HepG2 (cell line): ENCODE results near the gene APOC4. TPM values are rescaled to one million over a fixed set of nuclear protein-coding genes. Genes with fewer than 3 reads are reported as not detected.

Experiments used
- AHR ChIP-seq: IDR thresholded peaks from 2 replicates; pipeline ENCODE4 v1.6.1; 2018; ENCODE audit warnings: missing genetic modification reagents, missing compliant biosample characterization
- AKAP8 ChIP-seq: sonication (generic); formaldehyde crosslinking; IDR thresholded peaks from 2 replicates; pipeline ENCODE4 v1.5.1; 2020; ENCODE audit warnings: mild to moderate bottlenecking, missing genetic modification reagents
- ATM ChIP-seq: fragments of 450-650 bp; IDR thresholded peaks from 2 replicates; pipeline ENCODE4 v1.7.1; 2017; ENCODE audit warnings: mild to moderate bottlenecking, borderline replicate concordance
- DBP ChIP-seq: sonication (generic); formaldehyde crosslinking; IDR thresholded peaks from 2 replicates; pipeline ENCODE4 v1.4.0; 2020; ENCODE audit warnings: missing genetic modification reagents; ENCODE audit errors: not compliant biosample characterization
- FOXA1 ChIP-seq, 2 experiments: fragments of 450-650 bp in 1 of 2; sonication (generic) in 1 of 2; formaldehyde crosslinking in 1 of 2; IDR thresholded peaks; 2 replicates each; pipeline versions ENCODE4 v1.4.0 to v1.6.1; 2016 to 2020; ENCODE audit warnings: missing genetic modification reagents in 1 of 2
- IKZF4 ChIP-seq: sonication (generic); formaldehyde crosslinking; IDR thresholded peaks from 2 replicates; pipeline ENCODE4 v1.5.1; 2020; ENCODE audit warnings: borderline replicate concordance, mild to moderate bottlenecking, low read depth, missing genetic modification reagents; ENCODE audit errors: not compliant biosample characterization
- MBD4 ChIP-seq: IDR thresholded peaks from 2 replicates; pipeline ENCODE4 v1.6.1; 2012; ENCODE audit warnings: low read length, inconsistent platforms, borderline replicate concordance
- NCOR1 ChIP-seq: fragments of 200-600 bp; sonication (generic); IDR thresholded peaks from 2 replicates; pipeline ENCODE4 v1.7.0; 2017; ENCODE audit warnings: antibody characterized with exemption, low read length, borderline replicate concordance
- NFYB ChIP-seq: sonication (generic); formaldehyde crosslinking; IDR thresholded peaks from 2 replicates; pipeline ENCODE4 v1.4.0; 2020; ENCODE audit warnings: missing genetic modification reagents
- RBFOX2 ChIP-seq: fragments of 200-400 bp; formaldehyde crosslinking; IDR thresholded peaks from 2 replicates; pipeline ENCODE4 v1.6.1; 2017; ENCODE audit warnings: low read depth, mild to moderate bottlenecking, low read length
- RFX5 ChIP-seq: IDR thresholded peaks from 2 replicates; pipeline ENCODE4 v1.6.1; 2011; ENCODE audit warnings: low read depth, low read length, improper control_type of control experiment
- STAG1 ChIP-seq: sonication (generic); formaldehyde crosslinking; IDR thresholded peaks from 2 replicates; pipeline ENCODE4 v1.4.0; 2020; ENCODE audit warnings: missing genetic modification reagents
- TFAP4 ChIP-seq: sonication (generic); IDR thresholded peaks from 2 replicates; pipeline ENCODE4 v1.6.1; 2016; ENCODE audit warnings: low read depth, borderline replicate concordance
- TIGD3 ChIP-seq: sonication (generic); formaldehyde crosslinking; IDR thresholded peaks from 2 replicates; pipeline ENCODE4 v1.5.1; 2020; ENCODE audit warnings: mild to moderate bottlenecking, missing genetic modification reagents, borderline replicate concordance
- TRIM24 ChIP-seq: sonication (generic); formaldehyde crosslinking; IDR thresholded peaks from 2 replicates; pipeline ENCODE4 v1.8.0; 2022; ENCODE audit warnings: mild to moderate bottlenecking, missing genetic modification reagents
- ZNF256 ChIP-seq: sonication (generic); formaldehyde crosslinking; conservative IDR thresholded peaks from 2 replicates; pipeline ENCODE4 v1.4.0; 2020; ENCODE audit warnings: missing genetic modification reagents
- ZNF263 ChIP-seq: sonication (generic); formaldehyde crosslinking; IDR thresholded peaks from 2 replicates; pipeline ENCODE4 v1.4.0; 2020; ENCODE audit warnings: missing genetic modification reagents
- ZNF264 ChIP-seq: sonication (generic); formaldehyde crosslinking; IDR thresholded peaks from 2 replicates; pipeline ENCODE4 v1.4.0; 2020; ENCODE audit warnings: missing genetic modification reagents
- ZNF275 ChIP-seq: sonication (generic); formaldehyde crosslinking; IDR thresholded peaks from 2 replicates; pipeline ENCODE4 v1.8.0; 2022; ENCODE audit warnings: missing genetic modification reagents, mild to moderate bottlenecking, inconsistent platforms, borderline replicate concordance
- ZNF326 ChIP-seq: sonication (generic); formaldehyde crosslinking; IDR thresholded peaks from 2 replicates; pipeline ENCODE4 v1.4.0; 2020; ENCODE audit warnings: missing genetic modification reagents, borderline replicate concordance
- ZNF44 ChIP-seq: sonication (generic); formaldehyde crosslinking; IDR thresholded peaks from 2 replicates; pipeline ENCODE4 v1.5.1; 2020; ENCODE audit warnings: mild to moderate bottlenecking, missing genetic modification reagents
- ZNF770 ChIP-seq: sonication (generic); formaldehyde crosslinking; IDR thresholded peaks from 2 replicates; pipeline ENCODE4 v1.5.0; 2020; ENCODE audit warnings: mild to moderate bottlenecking, missing genetic modification reagents
- polyA plus RNA-seq, 8 experiments: library from polyadenylated mRNA; depleted of rRNA in 3 of 8; stranded (reverse) in 7 of 8; unstranded in 1 of 8; fragments of >200 nt; fragmentation: Illumina TruSeq in 4 of 8; extraction: Trizol in 4 of 8; gene quantifications; 2 replicates each; pipeline versions ENCODE4 v1.2.1 to v1.2.3, GENCODE V29; 2011 to 2016; ENCODE audit warnings: low read depth in 4 of 8, missing spikeins in 1 of 8, mixed read lengths in 1 of 8; ENCODE audit not compliant: insufficient read depth in 1 of 8
- total RNA-seq, 5 experiments: library from RNA; depleted of rRNA; stranded (reverse); fragments of >200 nt; fragmentation: Illumina TruSeq; extraction: Trizol; gene quantifications; 2 replicates each; pipeline ENCODE4 v1.2.3, GENCODE V29; 2016; ENCODE audit warnings: low read depth in 1 of 5

The APOC4 gene
- total and polyA plus RNA-seq, 2 of the 13 experiments (the other 11 are each of a cell fraction or from before 2014, with no cell fraction given) = 0.46 TPM; not detected in 1

- no peak for TF ChIP-seq DBP
- TF ChIP-seq ZNF275 (CRISPR knock-in tag) = 0 out of 2 replicates have a peak, but pooled peaks have one; percentile 12
- no peak for TF ChIP-seq ZNF264 (CRISPR knock-in tag)
- TF ChIP-seq ZNF44 (CRISPR knock-in tag) = no peak
- TF ChIP-seq ATM = no peak
- TF ChIP-seq RFX5 = peak; percentile 15; the same call in 1 of the 2 replicates
- peak; percentile 50; the same call in 1 of the 2 replicates for TF ChIP-seq NCOR1
- TF ChIP-seq ZNF770 (CRISPR knock-in tag) = peak; percentile 17; the same call in 1 of the 2 replicates
- TF ChIP-seq ZNF263 (CRISPR knock-in tag) = no peak
- TF ChIP-seq RBFOX2 = peak; percentile 89
- TF ChIP-seq AHR = no peak
- TF ChIP-seq TIGD3 (CRISPR knock-in tag) = no peak; the same call in 1 of the 2 replicates
- TF ChIP-seq MBD4 = no peak
- no peak for TF ChIP-seq FOXA1 (IDR thresholded peaks at IDR 0.05)
- no peak for TF ChIP-seq FOXA1 (CRISPR knock-in tag; IDR thresholded peaks at IDR 0.05)
- TF ChIP-seq IKZF4 = no peak
- 0 out of 2 replicates have a peak, but pooled peaks have one; percentile 7 for TF ChIP-seq STAG1 (CRISPR knock-in tag)
- peak; percentile 80 for TF ChIP-seq NFYB (CRISPR knock-in tag)
- no peak for TF ChIP-seq ZNF256 (CRISPR knock-in tag)
- no peak for TF ChIP-seq TRIM24 (CRISPR knock-in tag)
- TF ChIP-seq AKAP8 (CRISPR knock-in tag) = no peak
- no peak for TF ChIP-seq TFAP4
- TF ChIP-seq ZNF326 (CRISPR knock-in tag) = no peak
Measured at GRCh38 chr19:44954649-44955504, 12.8 kb downstream of the APOC4 start, which contains the start of gene CLPTM1 (continued).
